ENCODE data around the gene NTNG2. TPM values are rescaled to one million over a fixed set of nuclear protein-coding genes. Genes with fewer than 3 reads are reported as not detected.

Gene NTNG2, protein sequence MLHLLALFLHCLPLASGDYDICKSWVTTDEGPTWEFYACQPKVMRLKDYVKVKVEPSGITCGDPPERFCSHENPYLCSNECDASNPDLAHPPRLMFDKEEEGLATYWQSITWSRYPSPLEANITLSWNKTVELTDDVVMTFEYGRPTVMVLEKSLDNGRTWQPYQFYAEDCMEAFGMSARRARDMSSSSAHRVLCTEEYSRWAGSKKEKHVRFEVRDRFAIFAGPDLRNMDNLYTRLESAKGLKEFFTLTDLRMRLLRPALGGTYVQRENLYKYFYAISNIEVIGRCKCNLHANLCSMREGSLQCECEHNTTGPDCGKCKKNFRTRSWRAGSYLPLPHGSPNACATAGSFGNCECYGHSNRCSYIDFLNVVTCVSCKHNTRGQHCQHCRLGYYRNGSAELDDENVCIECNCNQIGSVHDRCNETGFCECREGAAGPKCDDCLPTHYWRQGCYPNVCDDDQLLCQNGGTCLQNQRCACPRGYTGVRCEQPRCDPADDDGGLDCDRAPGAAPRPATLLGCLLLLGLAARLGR
- total RNA-seq = under 0.01 TPM in 2 replicates

DNA sequence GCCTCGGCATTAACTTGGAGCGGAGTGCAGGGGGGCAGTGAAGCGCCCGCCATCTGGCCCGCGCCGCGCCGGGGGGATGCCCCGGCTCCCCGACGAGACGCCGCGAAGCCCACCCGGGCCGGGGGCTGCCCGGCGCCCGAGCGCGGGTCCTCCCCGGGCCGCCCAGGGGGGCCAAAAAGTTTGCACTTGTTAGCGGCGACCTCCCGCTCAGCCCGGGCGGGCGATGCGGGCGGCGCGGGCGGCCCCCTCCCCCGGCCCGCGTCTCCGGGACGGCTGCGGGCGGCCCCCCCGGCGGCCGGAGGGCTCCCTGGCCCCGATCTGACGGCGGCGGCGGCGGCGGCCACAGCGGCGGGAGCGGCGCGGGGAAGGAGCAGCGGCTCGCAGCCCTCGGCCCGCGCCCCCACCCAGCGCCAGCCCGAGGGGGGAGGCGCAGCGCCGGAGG is at the start of gene NTNG2:
NTNG2 (plus strand) TSS at position 316 of the 442 bp plus-strand sequence. CDS start 4,774 bp downstream, outside the sequence.

Other genes with a start within 250 kb of the NTNG2 start
- gene MED27, start 82.2 kb upstream of the NTNG2 start, total RNA-seq = 10.8 and 14.9 TPM in 2 replicates
- gene SETX, start 192.9 kb downstream of the NTNG2 start, total RNA-seq = 52.3 and 73.7 TPM in 2 replicates
- gene TTF1, start 244.8 kb downstream of the NTNG2 start, total RNA-seq = 10.1 and 10.8 TPM in 2 replicates
- under 0.01 TPM in 1 of 2 replicates, not detected in the other for gene CFAP77, start 248.2 kb downstream of the NTNG2 start, total RNA-seq

Measured in epithelial cell of umbilical artery (primary cell).